Activated naive CD4-positive, alpha-beta T cell treated with Interleukin-2 at 50 U/mL for 16 hours (primary cell): ENCODE measurements around the gene WEE2.
"Not testable (repeated sequence)": the region's sequence is repeated elsewhere in the genome, so short reads cannot be mapped to it uniquely, and the experiment has no call there.

Source experiments
- DNase-seq: peaks from one replicate; pipeline ENCODE4 v3.0.0-alpha.2; 2020

The WEE2 gene

DNA sequence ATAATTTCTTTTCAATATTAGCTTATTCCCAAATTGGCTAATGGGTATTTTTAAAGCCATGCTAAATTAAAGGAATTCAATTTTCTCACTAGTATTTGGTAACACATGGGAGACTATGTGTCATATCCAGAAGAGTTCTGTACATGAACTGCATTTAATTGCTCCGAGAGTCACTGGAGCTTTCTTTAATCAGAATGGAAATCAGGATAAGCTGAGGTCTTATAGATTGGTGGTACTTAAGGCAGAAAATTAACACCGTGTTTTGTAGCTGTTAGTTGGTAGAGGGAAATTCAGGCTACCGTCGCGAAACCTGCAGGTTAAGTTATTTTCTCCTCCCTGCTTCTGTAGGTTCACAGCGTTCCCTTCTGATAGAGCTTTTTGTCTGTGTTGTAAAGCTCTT, at the start of gene WEE2:
Gene WEE2, plus strand, starts transcription at position 3 of the 400 bp plus-strand sequence. CDS start 406 bp downstream, outside the sequence.
- DNase-seq, result no peak

- DNase-seq, result no peak
Measured at GRCh38 chr7:141659501-141659900, 48.7 kb upstream of the WEE2 start.

GRCh38 chr7:141660259-141660658, 47.9 kb upstream of the WEE2 start:
- DNase-seq, result no peak

DNA sequence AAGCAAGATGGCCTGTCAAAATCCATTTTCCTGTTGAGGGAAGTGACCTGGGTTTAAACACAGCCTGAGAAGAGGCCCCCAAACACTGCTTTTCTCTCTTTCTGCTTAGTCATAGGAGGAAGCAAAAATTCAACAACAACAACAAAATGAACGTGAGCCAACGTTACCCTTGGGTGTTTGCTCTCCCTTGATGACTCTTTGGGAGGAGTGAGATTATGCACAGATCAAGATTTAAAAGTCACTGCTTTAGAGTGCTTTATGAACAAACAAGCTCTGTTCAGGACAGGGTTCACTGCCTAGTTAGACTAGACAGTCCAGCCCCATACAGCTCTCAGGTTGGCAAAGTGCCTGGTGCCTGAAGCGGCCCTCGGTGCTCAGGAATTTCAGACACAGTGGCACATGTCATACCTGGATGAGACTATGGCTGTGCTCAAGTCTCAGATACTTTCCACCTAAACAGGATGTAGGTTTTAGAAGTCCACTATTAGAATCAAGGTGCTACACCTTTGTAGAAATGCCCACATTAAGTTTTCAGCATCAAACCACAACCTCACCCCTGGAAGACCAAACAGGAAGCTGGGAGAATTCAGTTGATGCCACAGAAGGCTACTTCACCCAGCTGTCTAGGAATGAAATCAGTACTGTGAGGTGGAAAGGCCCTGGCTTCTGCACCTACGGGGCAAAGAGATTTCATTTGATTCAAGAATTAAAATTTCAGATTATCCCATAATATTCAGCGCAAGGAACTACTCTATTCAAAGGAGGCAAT, 44.9 kb upstream of the WEE2 start:
- DNase-seq, result no peak

GRCh38 chr7:141664450-141664849, 43.7 kb upstream of the WEE2 start:
- no peak for DNase-seq

GRCh38 chr7:141665208-141666035, 42.7 kb upstream of the WEE2 start:
- DNase-seq, result no peak

GRCh38 chr7:141666071-141666470, 42.1 kb upstream of the WEE2 start:
- no peak for DNase-seq

- no peak for DNase-seq
Measured at GRCh38 chr7:141668853-141669252, 39.3 kb upstream of the WEE2 start.

- no peak for DNase-seq
Measured at GRCh38 chr7:141671705-141672496, 36.3 kb upstream of the WEE2 start.

GRCh38 chr7:141673346-141673745, 34.8 kb upstream of the WEE2 start:
- no peak for DNase-seq

GRCh38 chr7:141674171-141674671, 33.9 kb upstream of the WEE2 start:
- no peak for DNase-seq

DNA sequence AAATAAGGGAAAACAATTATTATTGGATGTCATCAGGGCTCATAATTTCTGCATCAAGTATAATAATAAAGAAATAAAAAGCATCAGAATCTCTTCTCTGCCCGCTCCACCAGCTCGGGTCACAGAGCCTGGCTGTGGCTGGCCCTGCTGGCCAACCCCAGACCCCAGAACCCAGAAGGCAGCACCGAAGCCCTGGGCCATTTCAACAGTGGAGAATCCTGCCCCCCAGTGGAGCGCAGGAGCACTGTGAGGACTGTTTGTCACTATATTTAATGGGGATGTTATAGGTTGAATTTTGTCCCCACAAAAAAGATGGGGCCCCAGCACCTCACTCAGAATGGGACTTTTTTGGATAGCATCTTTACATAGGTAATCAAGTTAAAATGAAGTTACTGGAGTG, 33.5 kb upstream of the WEE2 start:
- no peak for DNase-seq

DNA sequence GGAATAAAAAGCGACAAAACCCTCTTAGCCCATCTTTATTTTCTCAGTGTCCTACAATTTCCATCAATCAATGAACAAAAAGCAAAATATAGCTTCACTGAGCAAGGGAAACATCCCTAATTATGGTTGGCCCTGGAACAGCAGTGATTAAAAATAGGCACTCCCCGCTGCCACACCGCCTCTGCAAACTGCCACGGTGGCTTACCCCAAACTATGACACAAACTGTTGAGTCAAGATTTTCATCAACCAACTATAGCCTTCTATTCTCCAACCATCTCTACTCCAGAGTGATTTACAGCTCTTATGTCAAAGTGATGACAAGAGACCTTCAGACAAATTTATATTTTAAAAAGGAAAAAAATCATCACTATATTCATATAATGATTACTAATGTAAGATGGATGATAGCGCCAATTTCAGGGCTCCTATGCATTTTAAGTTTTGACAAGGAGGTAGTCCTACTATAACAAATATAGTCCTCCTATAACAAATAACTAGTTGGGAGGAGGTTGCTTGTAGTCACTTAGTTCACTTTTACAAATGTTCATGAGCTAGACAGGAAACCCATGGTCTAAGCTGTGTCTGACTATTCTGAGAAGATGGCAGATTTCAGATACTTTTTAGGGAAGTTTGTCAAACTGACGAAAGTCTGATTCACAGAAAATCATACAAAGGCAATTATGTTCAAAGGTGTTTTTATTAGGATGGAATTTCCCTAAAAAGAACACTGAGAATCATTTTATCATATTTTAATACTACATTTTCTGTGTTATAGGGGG, 32.5 kb upstream of the WEE2 start:
- no peak for DNase-seq

- no peak for DNase-seq
Measured at GRCh38 chr7:141676618-141677017, 31.5 kb upstream of the WEE2 start.

GRCh38 chr7:141679014-141679413, 29.1 kb upstream of the WEE2 start:
- DNase-seq, result no peak

DNA sequence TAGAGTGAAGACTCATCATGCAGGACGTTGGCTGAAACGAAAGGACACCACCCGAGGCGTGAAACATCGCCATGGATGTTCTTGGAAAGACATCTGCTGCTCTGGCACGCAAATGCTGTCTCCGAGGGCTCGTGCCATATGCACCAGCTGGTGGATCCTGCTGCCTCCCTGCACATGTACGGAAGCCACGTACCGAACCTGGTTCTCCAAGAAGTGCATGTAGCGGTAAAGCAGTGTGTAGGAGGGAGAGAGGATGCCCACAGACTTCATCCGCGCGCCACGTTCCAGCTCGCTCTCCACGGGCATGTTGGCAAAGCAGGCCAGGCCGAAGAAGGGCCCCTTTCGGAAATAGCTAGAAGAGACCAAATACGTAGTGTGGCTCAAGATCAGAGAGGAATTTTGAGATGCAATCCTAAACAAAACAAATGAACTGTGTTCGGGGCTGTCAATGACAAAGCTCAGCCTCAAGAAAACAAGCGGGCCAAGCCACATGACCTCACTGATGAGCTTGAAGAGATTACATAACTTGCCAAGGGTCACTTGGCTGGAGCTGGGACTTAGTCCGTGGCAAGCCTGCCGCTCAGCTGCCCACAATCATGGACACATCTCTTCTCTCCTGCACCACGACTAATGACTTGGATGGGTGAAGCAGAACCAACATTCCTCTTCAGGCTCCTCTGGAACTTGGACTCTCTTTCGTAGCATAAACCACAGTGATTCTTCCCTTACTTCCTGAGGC, 22.7 kb upstream of the WEE2 start:
- DNase-seq, result no peak

GRCh38 chr7:141686074-141686473, 22.1 kb upstream of the WEE2 start:
- DNase-seq, result no peak

DNA sequence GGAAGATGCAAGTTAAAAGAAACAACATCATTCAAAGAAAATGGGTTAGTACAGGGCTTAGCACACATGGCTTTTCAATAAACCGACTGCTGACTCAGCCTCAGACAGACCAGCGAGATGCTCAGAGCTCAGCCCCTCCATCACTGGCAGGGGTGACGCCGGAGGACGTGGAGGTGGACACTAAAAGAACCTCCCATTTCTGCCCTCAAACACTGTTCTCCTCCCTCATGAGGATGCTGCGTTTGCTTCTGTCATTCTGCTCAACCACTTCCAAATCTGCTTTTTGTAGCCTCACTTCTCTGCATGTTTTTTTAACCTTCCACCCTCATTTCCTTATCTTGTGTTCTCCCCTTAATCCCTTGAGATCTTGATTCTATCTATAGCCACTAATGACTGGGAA, 21.5 kb upstream of the WEE2 start:
- DNase-seq, result no peak

DNA sequence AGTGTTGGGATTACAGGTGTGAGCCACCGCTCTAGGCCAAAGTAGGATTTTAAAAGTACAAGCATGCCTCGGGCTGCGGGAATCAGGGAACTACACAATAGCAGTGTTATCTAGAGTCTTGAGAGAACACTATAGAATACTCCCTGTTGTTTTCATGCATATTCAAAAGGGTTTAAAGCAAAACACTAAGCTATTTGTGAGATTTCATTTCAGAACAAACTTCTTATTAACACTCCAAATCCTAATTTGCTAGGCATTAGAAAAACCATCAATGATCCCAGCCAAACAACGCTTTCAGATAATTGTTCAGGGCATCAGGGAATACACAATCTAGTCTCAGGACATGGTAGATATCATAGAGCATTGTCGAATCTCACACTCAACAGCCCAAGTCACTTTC, 20.1 kb upstream of the WEE2 start:
- no peak for DNase-seq

DNA sequence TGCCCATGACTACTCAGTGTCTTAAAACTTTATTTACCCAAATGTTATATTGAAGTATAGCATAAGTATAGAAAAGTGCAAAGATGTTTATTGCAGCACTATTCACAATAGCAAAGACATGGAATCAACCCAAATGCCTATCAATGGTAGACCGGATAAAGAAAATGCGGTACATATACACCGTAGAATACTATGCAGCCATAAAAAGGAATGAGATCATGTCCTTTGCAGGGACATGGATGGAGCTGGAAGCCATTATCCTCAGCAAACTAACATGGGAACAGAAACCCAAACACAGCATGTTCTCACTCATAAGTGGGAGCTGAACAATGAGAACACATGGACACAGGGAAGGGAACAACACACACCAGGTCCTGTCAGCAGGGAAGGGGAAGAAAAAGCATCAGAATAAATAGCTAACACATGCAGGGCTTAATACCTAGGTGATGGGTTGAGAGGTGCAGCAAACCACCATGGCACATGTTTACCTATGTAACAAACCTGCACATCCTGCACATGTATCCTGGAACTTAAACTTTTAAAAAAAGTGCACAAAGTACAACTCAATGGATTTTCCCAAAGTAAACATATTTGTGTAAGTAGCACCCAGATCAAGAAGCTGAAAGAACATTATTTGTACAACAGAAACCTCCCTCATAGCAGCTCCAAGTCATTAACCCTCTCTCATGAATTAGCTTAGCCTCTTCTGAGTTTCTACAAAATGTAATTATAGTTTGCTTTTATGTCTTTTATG, 18.9 kb upstream of the WEE2 start:
- DNase-seq, result not testable (repeated sequence)

GRCh38 chr7:141691540-141691939, 16.6 kb upstream of the WEE2 start:
- DNase-seq, result no peak
